Gastrocnemius medialis (tissue), 4 donors: ENCODE results near the gene PHACTR1.

ENCODE experiments used
- POLR2A ChIP-seq, 2 donors: fragments of 450-650 bp; IDR thresholded peaks; one replicate each; pipeline ENCODE4 v1.6.1; 2017; ENCODE audit warnings: antibody characterized with exemption in 2 of 2, mild to moderate bottlenecking in 2 of 2, moderate library complexity in 2 of 2
- TF ChIP-seq, protein P1 (sequence below), 5 experiments: fragments of 450-650 bp in 3 of 5; fragments of 200-600 bp in 2 of 5; sonication (generic) in 2 of 5; IDR thresholded peaks in 4 of 5; conservative IDR thresholded peaks in 1 of 5; 1 replicate in 4 of 5; 2 replicates in 1 of 5; pipeline ENCODE4 v1.5.1; 2016 to 2019; ENCODE audit warnings: antibody characterized with exemption in 5 of 5, mild to moderate bottlenecking in 3 of 5, moderate library complexity in 3 of 5

DNA sequence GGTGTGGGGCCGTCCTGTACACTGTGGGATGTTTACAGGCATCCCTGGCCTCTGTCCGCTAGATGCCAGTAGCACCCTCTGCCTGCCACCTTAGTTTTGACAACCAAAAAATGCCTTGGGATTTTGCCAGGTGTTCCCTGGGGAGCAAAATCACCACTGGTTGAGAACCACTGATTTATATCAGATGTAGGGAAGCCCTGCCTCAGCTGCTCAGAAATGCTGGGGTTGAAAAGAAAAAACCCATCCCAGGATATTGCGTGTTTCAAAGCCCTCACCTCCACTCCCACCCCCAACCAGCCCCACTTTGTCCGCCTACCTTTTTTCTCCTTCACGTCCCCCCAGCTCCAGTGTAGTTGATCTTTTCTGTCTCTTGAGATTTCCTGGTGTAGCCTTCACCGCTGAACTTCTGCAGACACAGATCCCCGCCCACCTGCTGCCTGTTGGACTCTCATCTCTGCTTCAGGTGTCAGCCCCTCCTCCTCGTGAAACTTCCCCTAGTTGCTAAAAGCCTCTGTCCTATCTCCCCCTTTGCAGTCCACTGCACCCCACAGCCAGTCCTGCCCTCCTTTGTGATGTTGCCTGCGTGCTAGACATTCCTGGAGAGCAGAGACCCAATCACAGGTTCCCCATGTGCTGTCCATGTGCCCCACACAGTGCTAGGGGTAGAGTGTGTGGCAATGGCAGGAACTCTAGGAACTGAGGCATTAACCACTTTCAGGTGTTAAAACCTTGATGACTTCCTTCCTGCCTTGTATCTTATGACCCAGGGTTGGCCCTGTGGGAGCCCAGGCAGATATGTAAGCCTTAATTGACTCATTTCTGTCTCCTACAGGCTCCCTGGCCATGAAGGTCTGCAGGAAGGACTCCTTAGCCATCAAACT is 512.9 kb downstream of the PHACTR1 start:
- TF ChIP-seq, protein P1, sequence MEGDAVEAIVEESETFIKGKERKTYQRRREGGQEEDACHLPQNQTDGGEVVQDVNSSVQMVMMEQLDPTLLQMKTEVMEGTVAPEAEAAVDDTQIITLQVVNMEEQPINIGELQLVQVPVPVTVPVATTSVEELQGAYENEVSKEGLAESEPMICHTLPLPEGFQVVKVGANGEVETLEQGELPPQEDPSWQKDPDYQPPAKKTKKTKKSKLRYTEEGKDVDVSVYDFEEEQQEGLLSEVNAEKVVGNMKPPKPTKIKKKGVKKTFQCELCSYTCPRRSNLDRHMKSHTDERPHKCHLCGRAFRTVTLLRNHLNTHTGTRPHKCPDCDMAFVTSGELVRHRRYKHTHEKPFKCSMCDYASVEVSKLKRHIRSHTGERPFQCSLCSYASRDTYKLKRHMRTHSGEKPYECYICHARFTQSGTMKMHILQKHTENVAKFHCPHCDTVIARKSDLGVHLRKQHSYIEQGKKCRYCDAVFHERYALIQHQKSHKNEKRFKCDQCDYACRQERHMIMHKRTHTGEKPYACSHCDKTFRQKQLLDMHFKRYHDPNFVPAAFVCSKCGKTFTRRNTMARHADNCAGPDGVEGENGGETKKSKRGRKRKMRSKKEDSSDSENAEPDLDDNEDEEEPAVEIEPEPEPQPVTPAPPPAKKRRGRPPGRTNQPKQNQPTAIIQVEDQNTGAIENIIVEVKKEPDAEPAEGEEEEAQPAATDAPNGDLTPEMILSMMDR (IDR thresholded peaks at IDR 0.05 in 4 of 5, conservative IDR thresholded peaks at IDR 0.05 in 1 of 5): no peak
- TF ChIP-seq POLR2A (IDR thresholded peaks at IDR 0.05): no peak
